ENCODE results near the gene DCLK1. TPM values are rescaled to one million over a fixed set of nuclear protein-coding genes. Genes with fewer than 3 reads are reported as not detected.

The DCLK1 gene
- total and polyA plus RNA-seq, 9 donors = 3.3 to 37.0 (median 20.7) TPM

- 83 to 88% (median 87%) methylated on average over 3 of the region's 3 CpGs for WGBS, 3 donors
Measured at GRCh38 chr13:35925669-35926068, 205.5 kb downstream of the DCLK1 start.

GRCh38 chr13:35923347-35923746 is 207.8 kb downstream of the DCLK1 start:
- no peaks in the 10 kb centered on the region for H3K36me3 ChIP-seq
- no peak overlapping the region for H3K4me3 ChIP-seq
- H3K4me1 ChIP-seq (ENCODE audit: insufficient read depth) = peaks cover 7% of the 10 kb centered on the region
- 74 to 82% (median 80%) methylated on average over 3 of the region's 3 CpGs for WGBS, 3 donors
- DNase-seq = no peak
- intact Hi-C loops (cut with DNase I) = no loop called here
- H3K27me3 ChIP-seq = no peaks in the 10 kb centered on the region
- no peaks in the 10 kb centered on the region for H3K9me3 ChIP-seq
- H3K27ac ChIP-seq = no peak overlapping the region
- TF ChIP-seq, protein P1, sequence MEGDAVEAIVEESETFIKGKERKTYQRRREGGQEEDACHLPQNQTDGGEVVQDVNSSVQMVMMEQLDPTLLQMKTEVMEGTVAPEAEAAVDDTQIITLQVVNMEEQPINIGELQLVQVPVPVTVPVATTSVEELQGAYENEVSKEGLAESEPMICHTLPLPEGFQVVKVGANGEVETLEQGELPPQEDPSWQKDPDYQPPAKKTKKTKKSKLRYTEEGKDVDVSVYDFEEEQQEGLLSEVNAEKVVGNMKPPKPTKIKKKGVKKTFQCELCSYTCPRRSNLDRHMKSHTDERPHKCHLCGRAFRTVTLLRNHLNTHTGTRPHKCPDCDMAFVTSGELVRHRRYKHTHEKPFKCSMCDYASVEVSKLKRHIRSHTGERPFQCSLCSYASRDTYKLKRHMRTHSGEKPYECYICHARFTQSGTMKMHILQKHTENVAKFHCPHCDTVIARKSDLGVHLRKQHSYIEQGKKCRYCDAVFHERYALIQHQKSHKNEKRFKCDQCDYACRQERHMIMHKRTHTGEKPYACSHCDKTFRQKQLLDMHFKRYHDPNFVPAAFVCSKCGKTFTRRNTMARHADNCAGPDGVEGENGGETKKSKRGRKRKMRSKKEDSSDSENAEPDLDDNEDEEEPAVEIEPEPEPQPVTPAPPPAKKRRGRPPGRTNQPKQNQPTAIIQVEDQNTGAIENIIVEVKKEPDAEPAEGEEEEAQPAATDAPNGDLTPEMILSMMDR (IDR thresholded peaks at IDR 0.05) = no peak
- TF ChIP-seq EP300 (IDR thresholded peaks at IDR 0.05) = no peak
- no peak for TF ChIP-seq POLR2A (IDR thresholded peaks at IDR 0.05)

More at GRCh38 chr13:35925669-35926068, 205.5 kb downstream of the DCLK1 start:
- no peak for DNase-seq
- intact Hi-C loops (cut with DNase I) = no loop called here
- Histone ChIP-seq H3K27me3 (no peaks in the 10 kb centered on the region), H3K36me3 (no peaks in the 10 kb centered on the region), H3K27ac (no peak overlapping the region), H3K9me3 (no peaks in the 10 kb centered on the region), H3K4me3 (no peak overlapping the region), H3K4me1 (ENCODE audit: insufficient read depth) (peaks cover 7% of the 10 kb centered on the region)
- TF ChIP-seq EP300 (IDR thresholded peaks at IDR 0.05) (no peak), POLR2A (IDR thresholded peaks at IDR 0.05) (no peak)
- TF ChIP-seq, protein P1 (IDR thresholded peaks at IDR 0.05) = no peak

DNA sequence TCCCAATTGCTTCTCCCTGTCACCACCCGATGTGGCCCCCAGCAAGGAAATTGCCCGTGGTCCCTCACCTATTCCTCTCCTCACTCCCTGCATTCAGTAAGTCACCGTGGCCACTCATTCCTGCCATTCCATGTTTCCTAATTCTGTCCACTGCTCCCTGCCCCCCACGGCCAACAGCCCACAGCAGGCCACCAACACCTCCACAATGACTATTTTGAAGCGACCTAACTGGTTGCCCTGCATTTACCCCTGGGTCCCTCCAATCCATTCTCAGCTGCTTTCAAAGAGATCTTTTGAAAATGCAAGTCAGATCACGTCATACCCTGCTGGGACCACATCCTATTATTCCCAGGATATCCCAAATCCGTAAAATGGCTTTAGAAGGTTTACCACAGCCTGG is 210.4 kb downstream of the DCLK1 start:
- WGBS, 3 donors = 85 to 91% (median 88%) methylated on average over 7 of the region's 7 CpGs
- Histone ChIP-seq H3K36me3 (no peaks in the 10 kb centered on the region), H3K27me3 (no peaks in the 10 kb centered on the region), H3K4me3 (no peak overlapping the region), H3K27ac (no peak overlapping the region), H3K9me3 (no peaks in the 10 kb centered on the region), H3K4me1 (ENCODE audit: insufficient read depth) (no peaks in the 10 kb centered on the region)
- TF ChIP-seq EP300 (IDR thresholded peaks at IDR 0.05) (no peak), POLR2A (IDR thresholded peaks at IDR 0.05) (no peak)
- TF ChIP-seq, protein P1 (IDR thresholded peaks at IDR 0.05) = no peak
- intact Hi-C loops (cut with DNase I) = no loop called here
- no peak for DNase-seq

DNA sequence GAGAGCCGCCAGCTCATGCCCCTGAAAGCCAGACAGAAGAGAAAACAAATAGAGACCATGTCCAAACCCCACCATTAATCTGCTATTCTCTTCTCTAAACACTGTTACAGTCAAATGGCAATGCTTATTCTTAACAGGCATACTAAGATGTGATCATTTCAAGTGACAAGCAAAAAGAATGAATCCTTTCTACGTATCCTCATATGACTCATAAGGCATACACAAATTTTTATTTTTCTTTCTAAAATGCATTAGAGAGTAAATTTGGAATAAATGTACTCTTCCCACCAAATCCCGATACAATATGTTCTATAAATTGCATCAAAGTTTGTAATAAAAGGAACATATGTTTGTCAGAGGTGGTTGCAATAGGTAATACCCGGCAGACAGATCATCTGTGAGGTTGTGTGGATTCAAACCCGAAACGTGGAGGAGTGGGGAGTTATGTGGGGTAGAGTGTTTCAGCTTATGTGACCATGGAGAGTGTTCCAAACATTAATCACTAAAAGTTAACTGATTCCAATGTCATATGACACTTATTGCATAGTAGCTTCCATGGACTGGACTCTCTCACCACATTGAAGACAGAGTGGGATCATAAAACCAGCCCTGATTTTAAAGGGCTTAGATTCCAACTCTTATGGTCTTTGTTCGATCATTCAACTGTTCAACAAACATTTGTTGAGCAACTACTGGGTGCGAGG is 213.1 kb downstream of the DCLK1 start:
- TF ChIP-seq EP300 (IDR thresholded peaks at IDR 0.05) (no peak), POLR2A (IDR thresholded peaks at IDR 0.05) (no peak)
- TF ChIP-seq, protein P1 (IDR thresholded peaks at IDR 0.05) = no peak
- no peak overlapping the region for H3K27ac ChIP-seq
- intact Hi-C loops (cut with DNase I) = no loop called here
- DNase-seq = no peak
- H3K9me3 ChIP-seq = no peaks in the 10 kb centered on the region
- H3K4me1 ChIP-seq (ENCODE audit: insufficient read depth) = no peaks in the 10 kb centered on the region
- no peaks in the 10 kb centered on the region for H3K36me3 ChIP-seq
- H3K27me3 ChIP-seq = peaks cover 2% of the 10 kb centered on the region
- WGBS, 3 donors = 81 to 84% (median 83%) methylated on average over 8 of the region's 8 CpGs
- no peak overlapping the region for H3K4me3 ChIP-seq
